A673 (cell line): Measurements from ENCODE around the gene APMAP. TPM values are rescaled to one million over a fixed set of nuclear protein-coding genes. Genes with fewer than 3 reads are reported as not detected.

Experiments
- BruUV-seq: library from RNA; stranded (reverse); fragments of 400-500 nt; replicated peaks from 2 replicates; lab custom pipeline; 2021; lab: Mats Ljungman, UMichigan
- CTCF ChIA-PET: fragments of 300-600 bp; sonication (Branson Sonifier 250); formaldehyde crosslinking; loops from one replicate; lab custom pipeline; 2022; ENCODE audit warnings: antibody characterized with exemption; lab: Charles Lee
- POLR2A ChIA-PET: fragments of 300-600 bp; sonication (Branson Sonifier 250); formaldehyde crosslinking; loops from one replicate; lab custom pipeline; 2022; ENCODE audit warnings: antibody characterized with exemption; ENCODE audit not compliant: low non-redundant PET; lab: Charles Lee
- DNase-seq: peaks from one replicate; pipeline ENCODE4 v3.0.0-alpha.2; 2015; ENCODE audit warnings: low spot score
- H3K27ac ChIP-seq: fragments of 200-600 bp; sonication (generic); 2 replicates; pipeline ENCODE4 v1.5.1; 2016; ENCODE audit warnings: mixed run types, low read depth, mild to moderate bottlenecking, mixed read lengths, antibody characterized with exemption, low read length; ENCODE audit not compliant: poor library complexity, severe bottlenecking
- H3K27me3 ChIP-seq: fragments of 200-600 bp; sonication (generic); replicated peaks from 2 replicates; pipeline ENCODE4 v1.6.1; 2017; ENCODE audit warnings: mixed run types, low read depth, mild to moderate bottlenecking, mixed read lengths, antibody characterized with exemption, low read length; ENCODE audit not compliant: insufficient read depth, poor library complexity
- H3K36me3 ChIP-seq: fragments of 200-600 bp; sonication (generic); 2 replicates; pipeline ENCODE4 v1.6.1; 2016; ENCODE audit warnings: mixed run types, mild to moderate bottlenecking, mixed read lengths, antibody characterized with exemption, low read length; ENCODE audit not compliant: insufficient read depth, poor library complexity, severe bottlenecking
- H3K4me1 ChIP-seq: fragments of 200-600 bp; sonication (generic); 2 replicates; pipeline ENCODE4 v1.6.1; 2017; ENCODE audit warnings: mixed run types, mild to moderate bottlenecking, mixed read lengths, antibody characterized with exemption, low read length; ENCODE audit not compliant: insufficient read depth, poor library complexity, severe bottlenecking
- H3K4me3 ChIP-seq: fragments of 200-600 bp; sonication (generic); 2 replicates; pipeline ENCODE4 v1.5.1; 2016; ENCODE audit warnings: low read depth, mixed run types, mild to moderate bottlenecking, mixed read lengths, low read length; ENCODE audit not compliant: poor library complexity, severe bottlenecking
- H3K9me3 ChIP-seq: fragments of 200-600 bp; sonication (generic); 2 replicates; pipeline ENCODE4 v1.6.1; 2016; ENCODE audit warnings: mixed run types, low read depth, mild to moderate bottlenecking, mixed read lengths, antibody characterized with exemption, low read length; ENCODE audit not compliant: poor library complexity, severe bottlenecking
- CTCF ChIP-seq: fragments of 300-800, 200-600 bp; sonication (generic); conservative IDR thresholded peaks from 2 replicates; pipeline ENCODE4 v1.5.1; 2017; ENCODE audit warnings: low read depth, mild to moderate bottlenecking, antibody characterized with exemption, low read length, moderate library complexity, mixed read lengths
- EZH2 ChIP-seq: fragments of 200-600 bp; sonication (generic); IDR thresholded peaks from 2 replicates; pipeline ENCODE4 v1.6.1; 2017; ENCODE audit warnings: borderline replicate concordance, low read depth, mild to moderate bottlenecking, mixed read lengths, antibody characterized with exemption, low read length; ENCODE audit not compliant: poor library complexity, severe bottlenecking
- intact Hi-C: fragments of 100-400 bp; cut with micrococcal nuclease; formaldehyde crosslinking; loops from one replicate; pipeline ENCODE4 v1.10.0; 2022; ENCODE audit not compliant: unreplicated experiment
- total RNA-seq: library from RNA; stranded (reverse); gene quantifications from 2 replicates; pipeline ENCODE4 v1.2.3, GENCODE V29; 2021

APMAP gene
- total RNA-seq, 1 experiment from 2014 or later = 70.3 TPM

DNA sequence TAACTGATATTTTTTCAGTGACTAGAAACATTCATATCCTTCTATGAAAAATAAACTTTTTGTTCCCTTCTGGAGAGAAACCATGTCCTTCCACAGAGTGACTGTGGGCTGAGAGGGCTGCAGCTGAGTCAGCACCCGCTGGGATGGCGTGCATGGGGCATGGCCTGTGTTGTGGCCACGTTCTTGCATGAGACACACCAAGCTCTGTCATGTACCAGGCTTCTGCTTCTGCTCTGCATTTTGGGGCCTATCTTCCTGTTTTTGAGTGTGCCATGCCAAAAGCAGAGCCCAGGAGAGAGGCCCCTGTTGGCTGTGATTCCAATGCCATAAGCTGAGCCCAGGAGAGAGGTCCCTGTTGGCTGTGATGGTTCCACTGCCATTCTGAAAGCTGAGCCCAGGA, 10.8 kb downstream of the APMAP start:
- no peak for DNase-seq
- H3K27ac ChIP-seq = no peak overlapping the region
- H3K4me1 ChIP-seq = no peaks in the 10 kb centered on the region
- CTCF ChIA-PET = no interaction called here
- BruUV-seq = no TSS peak
- TF ChIP-seq CTCF = no peak
- no peak for TF ChIP-seq EZH2
- no peaks in the 10 kb centered on the region for H3K27me3 ChIP-seq
- H3K4me3 ChIP-seq = no peak overlapping the region
- H3K36me3 ChIP-seq = peaks cover 24% of the 10 kb centered on the region
- intact Hi-C loops = no loop called here
- H3K9me3 ChIP-seq = no peaks in the 10 kb centered on the region
- POLR2A ChIA-PET = no interaction called here

- H3K9me3 ChIP-seq = peaks cover 2% of the 10 kb centered on the region
- H3K36me3 ChIP-seq = peaks cover 28% of the 10 kb centered on the region
- H3K27ac ChIP-seq = no peak overlapping the region
- no peak for DNase-seq
- TF ChIP-seq EZH2 = no peak
- no peak for TF ChIP-seq CTCF
- no peaks in the 10 kb centered on the region for H3K27me3 ChIP-seq
- CTCF ChIA-PET = no interaction called here
- H3K4me3 ChIP-seq = no peak overlapping the region
- POLR2A ChIA-PET = no interaction called here
- intact Hi-C loops = no loop called here
- H3K4me1 ChIP-seq = no peaks in the 10 kb centered on the region
- no TSS peak for BruUV-seq
These were observed 11.3 kb downstream of the APMAP start for GRCh38 chr20:24981282-24981681.

GRCh38 chr20:24980291-24981053, 12.1 kb downstream of the APMAP start:
- intact Hi-C loops = no loop called here
- peaks cover 28% of the 10 kb centered on the region for H3K36me3 ChIP-seq
- H3K9me3 ChIP-seq = peaks cover 3% of the 10 kb centered on the region
- DNase-seq = no peak
- H3K4me1 ChIP-seq = no peaks in the 10 kb centered on the region
- no peak overlapping the region for H3K27ac ChIP-seq
- TF ChIP-seq EZH2 = no peak
- TF ChIP-seq CTCF = no peak
- no peaks in the 10 kb centered on the region for H3K27me3 ChIP-seq
- CTCF ChIA-PET = no interaction called here
- POLR2A ChIA-PET = no interaction called here
- no TSS peak for BruUV-seq
- H3K4me3 ChIP-seq = no peak overlapping the region
